ENCODE results near the gene PPIF.

GRCh38 chr10:79331709-79332108, 15.6 kb upstream of the PPIF start:
- TF ChIP-seq POLR2A (IDR thresholded peaks at IDR 0.05; ENCODE audit: low read length) (no peak), GATA1 (IDR thresholded peaks at IDR 0.05; ENCODE audit: low read depth, low read length) (no peak)

Data from erythroblast (primary cell).